Adrenal gland (tissue), 12 donors: ENCODE data around the gene YWHAE. TPM values are rescaled to one million over a fixed set of nuclear protein-coding genes. Genes with fewer than 3 reads are reported as not detected.

Experiments used
- DNase-seq, 7 donors: peaks; one replicate each; pipeline ENCODE4 v3.0.0-alpha.2; 2019 to 2020
- H3K27ac ChIP-seq, 5 donors: fragments of 200-600 bp; sonication (generic) in 4 of 5; 1 replicate in 3 of 5; 2 replicates in 2 of 5; pipeline versions ENCODE4 v1.5.1 to v1.8.0; 2016 to 2020; ENCODE audit warnings: mild to moderate bottlenecking in 1 of 5
- H3K27me3 ChIP-seq: fragments of 200-600 bp; 2 replicates; pipeline ENCODE4 v1.8.0; 2021
- H3K36me3 ChIP-seq, 2 donors: fragments of 200-600 bp; replicated peaks in 1 of 2; 1 replicate in 1 of 2; 2 replicates in 1 of 2; pipeline versions ENCODE4 v1.5.1 to v1.8.0; 2018 to 2022
- H3K4me1 ChIP-seq, 2 donors: fragments of 200-600 bp; replicated peaks in 1 of 2; 1 replicate in 1 of 2; 2 replicates in 1 of 2; pipeline versions ENCODE4 v1.5.1 to v1.8.0; 2018 to 2021
- H3K4me3 ChIP-seq, 4 donors: fragments of 200-600 bp; sonication (generic) in 3 of 4; one replicate each; pipeline ENCODE4 v1.5.1; 2016 to 2018
- H3K9me3 ChIP-seq, 3 donors: fragments of 200-600 bp; sonication (generic) in 1 of 3; replicated peaks in 1 of 3; 1 replicate in 2 of 3; 2 replicates in 1 of 3; pipeline versions ENCODE4 v1.5.1 to v1.8.0; 2016 to 2021
- CTCF ChIP-seq, 6 experiments: fragments of 450-650 bp in 4 of 6; fragments of 200-600 bp in 2 of 6; sonication (generic) in 1 of 6; IDR thresholded peaks; 1 replicate in 5 of 6; 2 replicates in 1 of 6; pipeline versions ENCODE4 v1.5.1 to v1.8.0; 2016 to 2021; ENCODE audit warnings: antibody characterized with exemption in 6 of 6, mild to moderate bottlenecking in 2 of 6, moderate library complexity in 1 of 6
- POLR2A ChIP-seq, 2 donors: fragments of 450-650 bp; IDR thresholded peaks; one replicate each; pipeline ENCODE4 v1.6.1; 2017; ENCODE audit warnings: antibody characterized with exemption in 2 of 2, mild to moderate bottlenecking in 2 of 2, moderate library complexity in 1 of 2
- WGBS, 4 donors: extraction: QIAGEN DNeasy Blood & Tissue Kit in 2 of 4; methylation state at CpG; one replicate each; pipeline versions ENCODE4 v1.1.5 to v1.1.7; 2013 to 2017; 5-methylcytosine and 5-hydroxymethylcytosine counted together
- intact Hi-C, 2 donors: fragments of 100-400 bp; cut with DNase I; formaldehyde crosslinking; loops; one replicate each; pipeline versions ENCODE4 v1.14.1 to v1.15.0; 2022 to 2023
- polyA plus RNA-seq, 3 donors: library from polyadenylated mRNA; stranded (reverse); fragments of 200-250 nt in 2 of 3; fragments of 350-450 nt in 1 of 3; fragmentation: Illumina TruSeq in 1 of 3; extraction: RNeasy Lipid Tissue Mini Kit (QIAGEN cat#74804) in 1 of 3; gene quantifications; one replicate each; pipeline ENCODE4 v1.2.3, GENCODE V29; 2013 to 2014
- total RNA-seq, 9 donors: library from RNA; depleted of rRNA in 4 of 9; stranded (reverse); fragments of >200 nt in 4 of 9; fragments of 120-200 nt in 1 of 9; fragmentation: NEBNext Ultra II Directional in 1 of 9; extraction: Animal tissue kit (Norgen Biotek cat#: 25700) in 1 of 9; gene quantifications; one replicate each; pipeline versions ENCODE4 v1.1.0 to v1.2.4, GENCODE V29; 2013 to 2023
- donor health status: healthy with polysubstance abuse.
- donor health status: Bipolar disorder and iron deficiency.
- donor health status: DM: yes; HTN: yes; CAD: no.
- donor health status: DM: no; HTN: no; CAD: no.
- donor health status: DM: no; HTN: no; CAD: no.
- donor health status: DM: yes; HTN: yes; CAD: no.

YWHAE gene
- total and polyA plus RNA-seq, 12 donors = 310 to 884 (median 529) TPM

DNA sequence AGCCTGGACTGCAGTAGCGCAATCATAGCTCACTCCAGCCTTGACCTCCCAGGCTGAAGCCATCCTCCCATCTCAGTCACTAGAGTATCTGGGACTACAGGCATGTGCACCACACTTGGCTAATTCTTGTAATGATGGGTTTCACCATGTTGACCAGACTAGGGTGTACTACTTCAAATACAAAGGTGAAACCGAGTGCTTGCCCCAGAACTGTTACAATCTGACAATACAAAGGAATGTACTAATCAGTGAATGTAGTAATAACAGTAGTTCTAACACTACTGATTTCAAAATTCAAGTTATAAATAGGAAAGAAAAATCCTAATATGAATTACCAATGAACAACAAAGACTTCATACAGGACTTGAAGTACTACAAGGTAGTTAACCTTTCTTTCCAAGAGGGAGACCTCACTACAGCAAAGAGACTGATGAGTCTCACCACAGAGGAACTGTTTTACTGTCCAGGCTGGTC, 31.6 kb upstream of the YWHAE start:
- no peaks in the 10 kb centered on the region for H3K27me3 ChIP-seq
- no peak overlapping the region for H3K27ac ChIP-seq
- peaks cover 0 to 26% of the 10 kb centered on the region in 2 donors for H3K36me3 ChIP-seq
- intact Hi-C loops = no loop called here
- no peak for TF ChIP-seq CTCF (IDR thresholded peaks at IDR 0.05)
- TF ChIP-seq POLR2A (IDR thresholded peaks at IDR 0.05) = no peak
- peaks cover 12 to 34% of the 10 kb centered on the region in 2 donors for H3K4me1 ChIP-seq
- 50 to 70% (median 52%) methylated on average over 2 of the region's 2 CpGs for WGBS, 4 donors
- peak in 4 of 7 donors; percentile 33 to 63 (median 47) for DNase-seq
- no peaks in the 10 kb centered on the region for H3K9me3 ChIP-seq
- H3K4me3 ChIP-seq = no peak overlapping the region

DNA sequence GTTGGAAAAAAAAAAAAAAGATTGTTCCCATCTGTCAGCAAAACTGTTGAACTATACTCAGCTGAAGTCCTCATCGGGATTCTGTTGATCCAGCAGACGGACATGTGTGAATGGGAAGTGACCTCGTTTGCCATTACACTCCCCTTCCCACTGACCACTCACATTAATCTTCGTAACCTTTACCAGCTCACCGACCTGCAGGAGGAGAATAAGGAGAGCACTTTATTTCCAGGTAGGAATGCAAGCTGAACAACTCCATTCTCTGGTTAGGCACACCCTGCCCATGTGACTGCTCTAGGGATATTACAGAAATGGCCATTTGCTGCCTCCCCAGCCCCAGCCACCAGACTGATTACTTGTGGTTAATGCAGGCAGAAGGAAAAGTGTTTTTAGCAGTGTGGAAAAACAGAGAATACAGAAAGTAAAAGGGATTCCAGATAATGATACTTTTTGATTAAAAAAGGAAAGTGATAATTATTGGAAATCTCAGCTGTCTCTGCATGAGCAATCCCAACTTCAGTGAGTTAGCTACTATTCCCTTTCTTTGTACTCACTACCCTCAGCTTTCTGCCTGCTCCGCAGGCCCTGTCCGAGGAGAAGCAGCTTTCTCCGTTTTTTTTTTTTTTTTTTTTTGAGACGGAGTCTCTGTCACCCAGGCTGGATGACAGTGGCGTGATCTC, 23.6 kb upstream of the YWHAE start:
- Histone ChIP-seq H3K27ac (peak overlapping the region in 1 of 5 donors; percentile 44), H3K4me1 (peaks cover 0 to 7% of the 10 kb centered on the region in 2 donors), H3K36me3 (peaks cover 0 to 42% of the 10 kb centered on the region in 2 donors), H3K4me3 (no peak overlapping the region), H3K27me3 (no peaks in the 10 kb centered on the region), H3K9me3 (no peaks in the 10 kb centered on the region)
- DNase-seq = no peak
- intact Hi-C loops = no loop called here
- TF ChIP-seq CTCF (IDR thresholded peaks at IDR 0.05) (no peak), POLR2A (IDR thresholded peaks at IDR 0.05) (no peak)
- WGBS, 4 donors = 68 to 81% (median 76%) methylated on average over 10 of the region's 10 CpGs

DNA sequence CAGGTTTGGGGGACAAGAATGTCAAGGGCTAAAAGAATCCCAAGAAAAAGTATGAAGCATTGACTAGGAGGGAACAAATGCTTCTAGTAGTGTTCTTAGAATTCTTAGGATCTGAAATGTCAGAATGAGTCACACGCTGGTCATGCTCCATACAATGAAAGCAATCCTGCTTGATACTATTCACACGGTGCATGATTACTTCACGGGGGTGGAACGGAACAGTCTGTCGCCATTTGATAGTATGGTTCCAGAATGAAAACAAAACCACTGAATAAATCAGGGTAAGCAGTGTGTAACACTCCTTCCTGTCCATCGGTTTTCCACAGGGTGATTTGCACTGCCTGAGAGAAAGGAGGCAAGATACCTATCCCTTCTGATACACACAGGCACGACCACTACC, 22.9 kb upstream of the YWHAE start:
- Histone ChIP-seq H3K9me3 (no peaks in the 10 kb centered on the region), H3K36me3 (peaks cover 0 to 42% of the 10 kb centered on the region in 2 donors)
- DNase-seq = peak in 2 of 7 donors; percentile 35 to 43

DNA sequence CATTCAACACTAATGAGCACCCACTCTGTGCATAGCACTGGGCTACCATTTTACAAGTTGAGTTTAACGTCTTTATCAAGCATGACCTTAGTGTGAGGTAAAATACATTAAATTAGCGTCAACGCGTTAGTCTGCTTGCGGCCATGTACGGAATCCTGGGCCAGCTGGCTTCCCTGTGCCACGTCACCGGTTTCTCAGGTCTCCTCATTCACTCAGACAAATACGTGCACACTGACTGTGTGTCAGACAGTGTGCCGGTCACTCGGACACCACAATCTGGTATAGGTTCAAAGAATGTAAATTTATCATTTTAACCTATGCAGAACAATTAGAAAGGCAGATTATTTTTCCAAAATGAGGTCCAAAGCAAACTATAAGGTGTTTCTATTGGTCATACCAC, 21.4 kb upstream of the YWHAE start:
- intact Hi-C loops = no loop called here

More for the DNA sequence above, 22.9 kb upstream of the YWHAE start:
- Histone ChIP-seq H3K27ac (peak overlapping the region in 2 of 5 donors; percentile 21 to 44), H3K4me1 (peaks cover 0 to 7% of the 10 kb centered on the region in 2 donors), H3K4me3 (no peak overlapping the region), H3K27me3 (no peaks in the 10 kb centered on the region)
- intact Hi-C loops = no loop called here
- TF ChIP-seq CTCF (IDR thresholded peaks at IDR 0.05) = no peak
- TF ChIP-seq POLR2A (IDR thresholded peaks at IDR 0.05) = no peak
- WGBS, 4 donors = 54 to 68% (median 64%) methylated on average over 7 of the region's 7 CpGs

More for the DNA sequence above, 21.4 kb upstream of the YWHAE start:
- Histone ChIP-seq H3K36me3 (peaks cover 0 to 42% of the 10 kb centered on the region in 2 donors), H3K27ac (no peak overlapping the region), H3K27me3 (no peaks in the 10 kb centered on the region), H3K4me1 (peaks cover 0 to 7% of the 10 kb centered on the region in 2 donors), H3K4me3 (no peak overlapping the region), H3K9me3 (no peaks in the 10 kb centered on the region)
- WGBS, 4 donors = 94 to 95% (median 95%) methylated on average over 11 of the region's 11 CpGs
- no peak for DNase-seq
- TF ChIP-seq CTCF (IDR thresholded peaks at IDR 0.05) = no peak
- TF ChIP-seq POLR2A (IDR thresholded peaks at IDR 0.05) = no peak
